ENCODE measurements around the gene PSD2. TPM values are rescaled to one million over a fixed set of nuclear protein-coding genes. Genes with fewer than 3 reads are reported as not detected.
A peak's percentile ranks its signal among the peaks of the same experiment; 100 is the strongest.

The PSD2 gene
- total RNA-seq, 5 donors from 2014 or later (not counting 1 experiment from before 2014, with no cell fraction given), result 0.07 to 0.15 (median 0.09) TPM; not detected in 2

GRCh38 chr5:139807647-139808030 is 12.0 kb downstream of the PSD2 start:
- peaks cover 0 to 60% of the 10 kb centered on the region in 2 experiments for H3K27me3 ChIP-seq (replicated peaks in 1 of 2; ENCODE audit: control insufficient read depth in 2 of 2, extremely low read depth in 1 of 2, insufficient read depth in 2 of 2, low read length in 1 of 2)
- WGBS (ENCODE audit: insufficient coverage), result no CpG with 5 or more reads among the region's 6 CpGs
- CTCF ChIA-PET, result interaction anchor here (0.5 kb wide), 2 partner anchors 40 to 234 kb away, joined by 3 to 4 read pairs; no protein-coding TSS in a partner anchor
- no peaks in the 10 kb centered on the region for H3K36me3 ChIP-seq (ENCODE audit: control insufficient read depth in 2 of 2, extremely low read depth in 1 of 2, insufficient read depth in 1 of 2, low read length in 1 of 2)
- peaks cover 26 to 47% of the 10 kb centered on the region in 2 donors for H3K27me3 Mint-ChIP-seq
- ATAC-seq (replicated peaks in 1 of 4) (no peak), DNase-seq (no peak)
- no peaks in the 10 kb centered on the region for H3K4me1 Mint-ChIP-seq
- no peaks in the 10 kb centered on the region for H3K36me3 Mint-ChIP-seq
- H3K9me3 ChIP-seq, result no peaks in the 10 kb centered on the region
- H3K9me3 Mint-ChIP-seq, result no peaks in the 10 kb centered on the region
- no peak overlapping the region for H3K27ac ChIP-seq (ENCODE audit: low read length)
- no peak overlapping the region for H3K4me3 ChIP-seq (ENCODE audit: control insufficient read depth in 1 of 2, extremely low read depth in 1 of 2, low read length in 1 of 2)
- no peak overlapping the region for H3K4me3 Mint-ChIP-seq
- POLR2A ChIA-PET, result no interaction called here
- H3K4me1 ChIP-seq (ENCODE audit: control insufficient read depth in 1 of 2, extremely low read depth in 1 of 2, insufficient read depth in 2 of 2, low read length in 2 of 2), result no peaks in the 10 kb centered on the region
- H3K27ac Mint-ChIP-seq, result no peak overlapping the region

- ChIA-PET CTCF (no interaction called here), POLR2A (no interaction called here)
- peaks cover 24 to 41% of the 10 kb centered on the region in 2 donors for H3K27me3 Mint-ChIP-seq
- no peaks in the 10 kb centered on the region for H3K9me3 Mint-ChIP-seq
- no peak overlapping the region for H3K4me3 Mint-ChIP-seq
- 40% methylated on average over 12 of the region's 19 CpGs for WGBS (ENCODE audit: insufficient coverage)
- H3K4me3 ChIP-seq (ENCODE audit: control insufficient read depth in 1 of 2, extremely low read depth in 1 of 2, low read length in 1 of 2), result no peak overlapping the region
- H3K36me3 ChIP-seq (ENCODE audit: control insufficient read depth in 2 of 2, extremely low read depth in 1 of 2, insufficient read depth in 1 of 2, low read length in 1 of 2), result no peaks in the 10 kb centered on the region
- DNase-seq (peak in 15 of 35 experiments; percentile 9 to 36 (median 22)), ATAC-seq (replicated peaks in 1 of 4) (peak in 2 of 4 experiments; percentile 30 to 66)
- H3K36me3 Mint-ChIP-seq, result no peaks in the 10 kb centered on the region
- H3K4me1 ChIP-seq (ENCODE audit: control insufficient read depth in 1 of 2, extremely low read depth in 1 of 2, insufficient read depth in 2 of 2, low read length in 2 of 2), result no peaks in the 10 kb centered on the region
- peaks cover 0 to 60% of the 10 kb centered on the region in 2 experiments for H3K27me3 ChIP-seq (replicated peaks in 1 of 2; ENCODE audit: control insufficient read depth in 2 of 2, extremely low read depth in 1 of 2, insufficient read depth in 2 of 2, low read length in 1 of 2)
- H3K4me1 Mint-ChIP-seq, result no peaks in the 10 kb centered on the region
- no peak overlapping the region for H3K27ac ChIP-seq (ENCODE audit: low read length)
- no peak overlapping the region for H3K27ac Mint-ChIP-seq
- no peaks in the 10 kb centered on the region for H3K9me3 ChIP-seq
These were observed 13.1 kb downstream of the PSD2 start for GRCh38 chr5:139808481-139809330.

GRCh38 chr5:139809331-139809810 is 13.8 kb downstream of the PSD2 start:
- no peaks in the 10 kb centered on the region for H3K4me1 Mint-ChIP-seq
- no peak overlapping the region for H3K27ac Mint-ChIP-seq
- H3K27me3 Mint-ChIP-seq, result peaks cover 18 to 39% of the 10 kb centered on the region in 2 donors
- H3K4me1 ChIP-seq (ENCODE audit: control insufficient read depth in 1 of 2, extremely low read depth in 1 of 2, insufficient read depth in 2 of 2, low read length in 2 of 2), result no peaks in the 10 kb centered on the region
- no peaks in the 10 kb centered on the region for H3K9me3 ChIP-seq
- H3K27ac ChIP-seq (ENCODE audit: low read length), result no peak overlapping the region
- no peaks in the 10 kb centered on the region for H3K36me3 Mint-ChIP-seq
- WGBS (ENCODE audit: insufficient coverage), result 85% methylated on average over 9 of the region's 11 CpGs
- peaks cover 0 to 60% of the 10 kb centered on the region in 2 experiments for H3K27me3 ChIP-seq (replicated peaks in 1 of 2; ENCODE audit: control insufficient read depth in 2 of 2, extremely low read depth in 1 of 2, insufficient read depth in 2 of 2, low read length in 1 of 2)
- ChIA-PET POLR2A (no interaction called here), CTCF (interaction anchor here in 1 of 2 donors (1.2 kb wide), 1 partner anchor 17 kb away, joined by 3 read pairs; no protein-coding TSS in a partner anchor)
- DNase-seq (no peak), ATAC-seq (replicated peaks in 1 of 4) (no peak)
- no peaks in the 10 kb centered on the region for H3K9me3 Mint-ChIP-seq
- H3K36me3 ChIP-seq (ENCODE audit: control insufficient read depth in 2 of 2, extremely low read depth in 1 of 2, insufficient read depth in 1 of 2, low read length in 1 of 2), result no peaks in the 10 kb centered on the region
- no peak overlapping the region for H3K4me3 Mint-ChIP-seq
- no peak overlapping the region for H3K4me3 ChIP-seq (ENCODE audit: control insufficient read depth in 1 of 2, extremely low read depth in 1 of 2, low read length in 1 of 2)

GRCh38 chr5:139810341-139811273 is 15.0 kb downstream of the PSD2 start:
- Mint-ChIP-seq H3K36me3 (no peaks in the 10 kb centered on the region), H3K27ac (no peak overlapping the region), H3K9me3 (no peaks in the 10 kb centered on the region), H3K4me1 (no peaks in the 10 kb centered on the region), H3K4me3 (no peak overlapping the region), H3K27me3 (peaks cover 6 to 29% of the 10 kb centered on the region in 2 donors)
- no peak for DNase-seq
- Histone ChIP-seq H3K4me1 (ENCODE audit: control insufficient read depth in 1 of 2, extremely low read depth in 1 of 2, insufficient read depth in 2 of 2, low read length in 2 of 2) (no peaks in the 10 kb centered on the region), H3K27ac (ENCODE audit: low read length) (no peak overlapping the region), H3K36me3 (ENCODE audit: control insufficient read depth in 2 of 2, extremely low read depth in 1 of 2, insufficient read depth in 1 of 2, low read length in 1 of 2) (no peaks in the 10 kb centered on the region), H3K4me3 (ENCODE audit: control insufficient read depth in 1 of 2, extremely low read depth in 1 of 2, low read length in 1 of 2) (no peak overlapping the region), H3K27me3 (replicated peaks in 1 of 2; ENCODE audit: control insufficient read depth in 2 of 2, extremely low read depth in 1 of 2, insufficient read depth in 2 of 2, low read length in 1 of 2) (peaks cover 0 to 57% of the 10 kb centered on the region in 2 experiments), H3K9me3 (no peaks in the 10 kb centered on the region)
- CTCF ChIA-PET, result interaction anchor here in 1 of 2 donors (1.2 kb wide), 1 partner anchor 19 kb away, joined by 3 read pairs; no protein-coding TSS in a partner anchor
- 72% methylated on average over 7 of the region's 8 CpGs for WGBS (ENCODE audit: insufficient coverage)
- no peak for ATAC-seq (replicated peaks in 1 of 4)
- POLR2A ChIA-PET, result no interaction called here

- H3K36me3 Mint-ChIP-seq, result no peaks in the 10 kb centered on the region
- H3K9me3 Mint-ChIP-seq, result no peaks in the 10 kb centered on the region
- CTCF ChIA-PET, result no interaction called here
- Histone ChIP-seq H3K9me3 (no peaks in the 10 kb centered on the region), H3K36me3 (ENCODE audit: control insufficient read depth in 2 of 2, extremely low read depth in 1 of 2, insufficient read depth in 1 of 2, low read length in 1 of 2) (no peaks in the 10 kb centered on the region), H3K4me1 (ENCODE audit: control insufficient read depth in 1 of 2, extremely low read depth in 1 of 2, insufficient read depth in 2 of 2, low read length in 2 of 2) (no peaks in the 10 kb centered on the region), H3K27ac (ENCODE audit: low read length) (no peak overlapping the region), H3K27me3 (replicated peaks in 1 of 2; ENCODE audit: control insufficient read depth in 2 of 2, extremely low read depth in 1 of 2, insufficient read depth in 2 of 2, low read length in 1 of 2) (peaks cover 0 to 53% of the 10 kb centered on the region in 2 experiments), H3K4me3 (ENCODE audit: control insufficient read depth in 1 of 2, extremely low read depth in 1 of 2, low read length in 1 of 2) (no peak overlapping the region)
- no peaks in the 10 kb centered on the region for H3K4me1 Mint-ChIP-seq
- ATAC-seq (replicated peaks in 1 of 4) (no peak), DNase-seq (no peak)
- no CpG with 5 or more reads among the region's 2 CpGs for WGBS (ENCODE audit: insufficient coverage)
- H3K4me3 Mint-ChIP-seq, result no peak overlapping the region
- peaks cover 4 to 27% of the 10 kb centered on the region in 2 donors for H3K27me3 Mint-ChIP-seq
- POLR2A ChIA-PET, result no interaction called here
- no peak overlapping the region for H3K27ac Mint-ChIP-seq
These were observed 15.6 kb downstream of the PSD2 start for GRCh38 chr5:139811274-139811607.

GRCh38 chr5:139812323-139812722 is 16.7 kb downstream of the PSD2 start:
- ATAC-seq (replicated peaks in 1 of 4) (no peak), DNase-seq (no peak)
- Histone ChIP-seq H3K27ac (ENCODE audit: low read length) (no peak overlapping the region), H3K27me3 (replicated peaks in 1 of 2; ENCODE audit: control insufficient read depth in 2 of 2, extremely low read depth in 1 of 2, insufficient read depth in 2 of 2, low read length in 1 of 2) (peaks cover 0 to 53% of the 10 kb centered on the region in 2 experiments), H3K9me3 (no peaks in the 10 kb centered on the region), H3K36me3 (ENCODE audit: control insufficient read depth in 2 of 2, extremely low read depth in 1 of 2, insufficient read depth in 1 of 2, low read length in 1 of 2) (no peaks in the 10 kb centered on the region), H3K4me1 (ENCODE audit: control insufficient read depth in 1 of 2, extremely low read depth in 1 of 2, insufficient read depth in 2 of 2, low read length in 2 of 2) (no peaks in the 10 kb centered on the region), H3K4me3 (ENCODE audit: control insufficient read depth in 1 of 2, extremely low read depth in 1 of 2, low read length in 1 of 2) (no peak overlapping the region)
- ChIA-PET CTCF (no interaction called here), POLR2A (no interaction called here)
- Mint-ChIP-seq H3K4me3 (no peak overlapping the region), H3K36me3 (no peaks in the 10 kb centered on the region), H3K27me3 (peaks cover 8 to 24% of the 10 kb centered on the region in 2 donors), H3K27ac (no peak overlapping the region), H3K4me1 (no peaks in the 10 kb centered on the region), H3K9me3 (no peaks in the 10 kb centered on the region)
- 73% methylated on average over 4 of the region's 5 CpGs for WGBS (ENCODE audit: insufficient coverage)
